NB4 (cell line): ENCODE results near the gene TIMP4.

Experiments used
- DNase-seq: peaks from one replicate; pipeline ENCODE4 v3.0.0; 2010; ENCODE audit warnings: low read depth
- H3K4me3 ChIP-seq: one replicate; pipeline ENCODE4 v1.5.1; 2011; ENCODE audit warnings: mild to moderate bottlenecking, low read depth, low read length, moderate library complexity
- MYC ChIP-seq: IDR thresholded peaks from 2 replicates; pipeline ENCODE4 v1.6.1; 2011; ENCODE audit warnings: low read depth, low read length
- POLR2A ChIP-seq: IDR thresholded peaks from 2 replicates; pipeline ENCODE4 v1.6.1; 2011; ENCODE audit warnings: mild to moderate bottlenecking; ENCODE audit not compliant: insufficient read length; ENCODE audit errors: extremely low read depth
- TF ChIP-seq, protein P1 (sequence below): IDR thresholded peaks from 2 replicates; pipeline ENCODE4 v1.6.1; 2011; ENCODE audit warnings: low read depth, low read length
- TF ChIP-seq, protein P2 (sequence below): IDR thresholded peaks from one replicate; pipeline ENCODE4 v1.5.1; 2012; ENCODE audit warnings: low read depth, low read length

TIMP4 gene

DNA sequence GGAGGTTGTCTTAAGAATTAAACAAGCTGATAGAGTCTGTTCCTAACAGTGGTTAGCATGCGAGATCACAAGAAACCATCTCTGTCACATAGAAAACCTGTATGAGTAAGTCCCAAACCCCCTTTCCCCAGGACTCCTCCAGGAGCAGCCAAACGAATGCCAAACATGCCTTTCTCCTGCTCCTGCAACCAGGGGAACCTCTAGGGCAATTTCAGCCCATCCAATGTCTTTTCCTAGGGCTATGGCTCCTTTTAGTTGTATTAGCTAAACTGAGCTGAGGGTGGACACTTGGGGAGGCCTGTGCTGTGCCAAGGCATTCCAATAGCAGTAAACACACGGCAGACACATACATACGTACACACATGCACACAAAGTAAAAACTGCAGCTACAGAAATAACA lies 36.5 kb upstream of the TIMP4 start:
- DNase-seq, result no peak
- TF ChIP-seq POLR2A (no peak), MYC (no peak)
- TF ChIP-seq, protein P1, sequence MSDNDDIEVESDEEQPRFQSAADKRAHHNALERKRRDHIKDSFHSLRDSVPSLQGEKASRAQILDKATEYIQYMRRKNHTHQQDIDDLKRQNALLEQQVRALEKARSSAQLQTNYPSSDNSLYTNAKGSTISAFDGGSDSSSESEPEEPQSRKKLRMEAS, result no peak
- TF ChIP-seq, protein P2, sequence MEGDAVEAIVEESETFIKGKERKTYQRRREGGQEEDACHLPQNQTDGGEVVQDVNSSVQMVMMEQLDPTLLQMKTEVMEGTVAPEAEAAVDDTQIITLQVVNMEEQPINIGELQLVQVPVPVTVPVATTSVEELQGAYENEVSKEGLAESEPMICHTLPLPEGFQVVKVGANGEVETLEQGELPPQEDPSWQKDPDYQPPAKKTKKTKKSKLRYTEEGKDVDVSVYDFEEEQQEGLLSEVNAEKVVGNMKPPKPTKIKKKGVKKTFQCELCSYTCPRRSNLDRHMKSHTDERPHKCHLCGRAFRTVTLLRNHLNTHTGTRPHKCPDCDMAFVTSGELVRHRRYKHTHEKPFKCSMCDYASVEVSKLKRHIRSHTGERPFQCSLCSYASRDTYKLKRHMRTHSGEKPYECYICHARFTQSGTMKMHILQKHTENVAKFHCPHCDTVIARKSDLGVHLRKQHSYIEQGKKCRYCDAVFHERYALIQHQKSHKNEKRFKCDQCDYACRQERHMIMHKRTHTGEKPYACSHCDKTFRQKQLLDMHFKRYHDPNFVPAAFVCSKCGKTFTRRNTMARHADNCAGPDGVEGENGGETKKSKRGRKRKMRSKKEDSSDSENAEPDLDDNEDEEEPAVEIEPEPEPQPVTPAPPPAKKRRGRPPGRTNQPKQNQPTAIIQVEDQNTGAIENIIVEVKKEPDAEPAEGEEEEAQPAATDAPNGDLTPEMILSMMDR, result no peak
- no peak overlapping the region for H3K4me3 ChIP-seq

DNA sequence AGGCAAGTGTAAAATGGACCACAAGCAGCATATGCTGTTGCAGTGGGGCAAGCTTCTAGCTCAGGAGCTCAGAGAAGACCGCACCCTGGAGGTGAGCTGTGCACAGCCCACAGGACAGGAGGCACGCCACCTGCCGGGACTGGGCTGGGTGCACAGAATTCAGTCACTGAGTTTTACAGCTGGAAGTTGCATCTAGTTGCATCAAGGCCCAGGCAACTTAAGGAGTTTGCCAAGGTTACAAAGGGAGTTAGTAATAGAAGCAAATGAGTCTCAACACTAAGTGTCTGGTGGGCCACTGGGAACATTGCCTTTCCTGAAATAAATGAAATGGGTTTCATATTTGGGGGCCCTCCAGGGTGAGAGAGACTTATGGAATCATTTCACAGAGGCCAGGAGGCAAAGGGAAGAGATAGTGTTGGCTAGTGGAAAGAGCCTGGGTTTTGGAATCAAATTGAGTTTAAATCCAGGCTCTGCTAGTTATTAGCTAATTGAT lies 36.0 kb upstream of the TIMP4 start:
- TF ChIP-seq MYC (no peak), POLR2A (no peak)
- TF ChIP-seq, protein P1, result no peak
- TF ChIP-seq, protein P2, result peak; percentile 45
- peak; percentile 72 for DNase-seq
- H3K4me3 ChIP-seq, result peak overlapping the region; percentile 4

DNA sequence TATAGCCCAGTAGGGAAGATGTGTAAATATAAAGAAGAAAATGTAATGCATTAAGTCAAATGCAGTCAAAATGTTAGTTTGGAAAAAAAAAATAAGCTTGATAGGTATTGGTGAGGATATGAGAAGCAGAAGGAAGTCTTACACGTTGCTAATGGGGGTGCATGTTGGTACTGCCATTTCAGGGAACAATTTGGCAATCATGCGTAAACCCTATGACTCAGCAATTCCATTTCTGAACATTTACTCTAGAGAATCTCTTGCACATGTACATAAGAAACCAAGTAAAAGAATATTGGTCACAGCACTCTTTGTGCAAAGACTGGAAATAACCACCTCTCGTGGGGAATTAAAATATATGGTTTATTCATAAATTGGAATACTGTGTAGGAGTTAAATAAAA lies 35.5 kb upstream of the TIMP4 start:
- peak overlapping the region; percentile 4 for H3K4me3 ChIP-seq
- TF ChIP-seq, protein P1, result peak; percentile 62
- TF ChIP-seq, protein P2, result no peak
- peak; percentile 77 for TF ChIP-seq MYC
- peak; percentile 93 for DNase-seq

DNA sequence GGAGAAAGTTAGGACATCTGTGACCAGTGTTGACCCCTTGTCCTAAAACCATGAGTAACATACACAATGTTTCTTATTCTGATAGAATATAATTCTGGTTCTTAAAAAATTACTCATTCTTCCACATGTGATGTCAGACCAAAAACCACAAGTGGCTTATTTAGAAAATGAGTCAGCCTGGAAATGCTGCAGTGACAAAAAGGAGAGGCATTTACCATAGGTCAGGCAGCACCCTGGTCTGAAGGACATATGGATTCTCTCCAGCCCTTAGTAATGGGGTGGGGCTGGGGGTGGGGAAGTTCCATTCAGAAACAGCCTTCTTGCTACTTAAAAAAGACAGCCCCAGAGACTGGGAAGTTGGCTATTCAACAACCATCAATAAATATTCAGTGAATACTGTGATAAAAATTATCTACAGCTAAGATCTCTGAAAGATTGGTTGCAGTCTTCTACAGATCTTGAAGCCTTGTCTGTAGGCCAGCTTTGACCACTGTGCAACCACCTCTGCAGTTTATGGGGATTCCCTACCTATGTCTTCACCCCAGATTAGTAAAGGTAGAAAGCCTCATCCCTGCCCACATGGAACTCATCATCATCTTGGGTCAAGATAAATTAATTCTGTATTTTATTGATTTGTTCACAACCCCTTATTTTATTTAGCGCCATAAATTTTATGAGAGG lies 34.9 kb upstream of the TIMP4 start:
- DNase-seq, result peak; percentile 92
- H3K4me3 ChIP-seq, result no peak overlapping the region
- TF ChIP-seq, protein P2, result no peak
- TF ChIP-seq, protein P1, result peak; percentile 44; the same call in 1 of the 2 replicates
- TF ChIP-seq MYC (peak; percentile 18; the same call in 1 of the 2 replicates), POLR2A (no peak)

DNA sequence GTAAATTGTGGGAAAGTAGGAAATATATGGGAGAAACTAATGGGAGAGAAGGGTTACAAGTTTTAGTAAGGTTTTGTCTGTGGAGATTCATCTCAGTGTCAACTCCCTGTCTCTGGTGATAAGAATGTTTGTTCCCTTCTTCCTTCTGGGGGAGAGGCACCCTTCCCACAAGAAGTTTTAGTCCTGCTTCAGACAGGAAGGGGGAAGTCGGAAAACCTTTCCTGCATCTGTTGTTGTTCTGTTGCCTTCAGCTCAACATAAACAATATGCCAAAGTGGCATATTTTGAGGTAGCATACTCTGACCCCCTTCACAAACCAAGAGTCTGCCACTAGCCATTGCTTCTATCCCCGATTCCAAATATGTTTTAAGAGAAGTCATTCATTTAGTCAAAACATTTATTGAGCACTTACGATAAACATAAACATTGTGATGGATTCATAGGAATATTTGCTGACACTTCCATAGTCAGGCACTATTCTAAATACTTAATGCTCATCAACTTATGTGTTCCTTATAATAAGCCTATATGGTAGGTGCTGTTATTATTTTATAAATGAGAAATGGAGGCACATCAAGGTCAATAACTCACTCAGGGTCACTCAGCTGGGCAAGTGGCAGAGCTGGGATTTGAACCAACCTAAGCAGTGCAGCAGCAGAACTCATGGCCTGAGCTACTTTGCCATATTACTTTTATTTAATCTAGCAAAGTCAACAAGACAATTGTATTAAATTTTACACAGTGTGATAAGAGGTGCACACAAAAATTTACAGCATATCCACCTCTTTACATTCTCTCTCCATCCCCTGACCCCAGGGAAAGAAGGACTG lies 34.2 kb upstream of the TIMP4 start:
- H3K4me3 ChIP-seq, result no peak overlapping the region
- no peak for DNase-seq
- TF ChIP-seq, protein P1, result no peak

DNA sequence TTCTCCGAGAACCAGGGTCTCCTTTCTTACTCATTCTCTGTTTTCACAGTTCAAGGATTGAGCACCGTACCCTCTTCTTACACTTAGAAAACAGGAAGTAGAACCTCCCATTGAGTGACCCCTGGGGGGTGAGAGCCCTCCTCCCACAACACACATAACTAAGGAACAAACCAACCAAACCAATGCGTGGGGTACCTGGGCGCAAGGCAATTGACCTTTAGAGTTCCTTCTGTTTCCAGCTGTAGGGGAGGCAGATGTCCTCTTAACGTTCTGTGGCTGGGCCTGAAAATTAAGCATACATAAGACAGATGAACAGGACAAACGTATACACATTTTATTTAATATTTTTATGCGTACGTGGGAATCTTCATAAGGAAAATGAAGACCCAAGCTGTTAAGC lies 33.5 kb upstream of the TIMP4 start:
- peak; percentile 84 for DNase-seq
- no peak overlapping the region for H3K4me3 ChIP-seq
- TF ChIP-seq, protein P1, result no peak
- TF ChIP-seq, protein P2, result no peak
- no peak for TF ChIP-seq MYC
- TF ChIP-seq POLR2A, result no peak
